Loucy (cell line): ENCODE data around the gene TUT7.

Source experiments
- CTCF ChIP-seq: fragments of 200-600 bp; sonication (generic); conservative IDR thresholded peaks from 2 replicates; pipeline ENCODE4 v1.5.1; 2014; ENCODE audit warnings: mild to moderate bottlenecking, antibody characterized with exemption, low read length
- EZH2phosphoT487 ChIP-seq: fragments of 200-600 bp; IDR thresholded peaks from 2 replicates; pipeline ENCODE4 v1.6.1; 2018; ENCODE audit warnings: antibody characterized with exemption, mild to moderate bottlenecking, moderate library complexity, borderline replicate concordance

DNA sequence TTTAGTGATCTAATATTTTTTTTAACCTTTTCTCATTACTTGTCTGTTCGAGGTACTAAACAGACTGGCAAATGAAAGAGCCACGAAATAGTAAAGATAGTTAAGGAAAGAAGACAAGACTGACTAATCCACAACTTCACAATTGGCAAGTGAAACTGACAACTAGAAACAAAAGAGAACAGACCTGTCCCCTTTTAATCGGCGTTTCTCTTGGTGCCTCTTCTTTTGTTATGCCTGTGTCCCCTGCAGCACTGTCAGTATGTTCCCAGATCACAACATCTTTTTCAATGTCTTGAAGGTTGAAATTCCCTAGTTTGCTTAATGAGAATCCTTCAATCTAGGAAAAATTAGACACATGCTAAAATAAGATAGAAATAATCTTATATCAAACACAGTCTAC lies 26.1 kb downstream of the TUT7 start:
- TF ChIP-seq CTCF (no peak), EZH2phosphoT487 (no peak)
